GM12872 (cell line): ENCODE measurements around the gene NKX1-2.

Experiments
- CTCF ChIP-seq: IDR thresholded peaks from 3 replicates; pipeline ENCODE4 v1.5.1; 2011; ENCODE audit warnings: low read depth, mild to moderate bottlenecking, low read length, moderate library complexity; ENCODE audit not compliant: insufficient read depth

Gene NKX1-2

GRCh38 chr10:124428207-124428777 lies 21.5 kb downstream of the NKX1-2 start:
- no peak for TF ChIP-seq CTCF

- TF ChIP-seq CTCF = no peak
Observed at GRCh38 chr10:124425227-124425962, 24.4 kb downstream of the NKX1-2 start.

- no peak for TF ChIP-seq CTCF
Observed at GRCh38 chr10:124423813-124424212, 26.0 kb downstream of the NKX1-2 start.

GRCh38 chr10:124422742-124423141 lies 27.1 kb downstream of the NKX1-2 start:
- no peak for TF ChIP-seq CTCF

- no peak for TF ChIP-seq CTCF
Observed at GRCh38 chr10:124420254-124420653, 29.6 kb downstream of the NKX1-2 start.

GRCh38 chr10:124419635-124420034 lies 30.2 kb downstream of the NKX1-2 start:
- TF ChIP-seq CTCF = no peak

GRCh38 chr10:124418726-124419501 lies 30.9 kb downstream of the NKX1-2 start, which contains the start of gene OAT:
Gene OAT (minus strand): TSS chr10:124418923. CDS start chr10:124412171, 6,752 bp downstream.
- TF ChIP-seq CTCF = no peak
